Ovary (tissue), 3 donors: ENCODE results near the gene THSD4.

Experiments used
- CTCF ChIP-seq, 3 donors: fragments of 450-650 bp in 2 of 3; fragments of 200-600 bp in 1 of 3; IDR thresholded peaks; one replicate each; pipeline versions ENCODE4 v1.5.1 to v1.8.0; 2016 to 2022; ENCODE audit warnings: antibody characterized with exemption in 3 of 3, mild to moderate bottlenecking in 1 of 3
- POLR2A ChIP-seq: fragments of 450-650 bp; IDR thresholded peaks from one replicate; pipeline ENCODE4 v1.6.1; 2017; ENCODE audit warnings: antibody characterized with exemption, mild to moderate bottlenecking, moderate library complexity
- donor health status: DM: no; HTN: no; CAD: no.

GRCh38 chr15:71079208-71080044 is 35.8 kb upstream of the THSD4 start:
- TF ChIP-seq CTCF (IDR thresholded peaks at IDR 0.05): no peak
- TF ChIP-seq POLR2A: no peak
